Measurements from ENCODE around the gene VPS37D.
"Not testable (repeated sequence)": the region's sequence is repeated elsewhere in the genome, so short reads cannot be mapped to it uniquely, and the experiment has no call there.

Gene VPS37D

GRCh38 chr7:73646785-73647724, 20.6 kb upstream of the VPS37D start:
- no peak for DNase-seq (ENCODE audit: low read depth)

DNA sequence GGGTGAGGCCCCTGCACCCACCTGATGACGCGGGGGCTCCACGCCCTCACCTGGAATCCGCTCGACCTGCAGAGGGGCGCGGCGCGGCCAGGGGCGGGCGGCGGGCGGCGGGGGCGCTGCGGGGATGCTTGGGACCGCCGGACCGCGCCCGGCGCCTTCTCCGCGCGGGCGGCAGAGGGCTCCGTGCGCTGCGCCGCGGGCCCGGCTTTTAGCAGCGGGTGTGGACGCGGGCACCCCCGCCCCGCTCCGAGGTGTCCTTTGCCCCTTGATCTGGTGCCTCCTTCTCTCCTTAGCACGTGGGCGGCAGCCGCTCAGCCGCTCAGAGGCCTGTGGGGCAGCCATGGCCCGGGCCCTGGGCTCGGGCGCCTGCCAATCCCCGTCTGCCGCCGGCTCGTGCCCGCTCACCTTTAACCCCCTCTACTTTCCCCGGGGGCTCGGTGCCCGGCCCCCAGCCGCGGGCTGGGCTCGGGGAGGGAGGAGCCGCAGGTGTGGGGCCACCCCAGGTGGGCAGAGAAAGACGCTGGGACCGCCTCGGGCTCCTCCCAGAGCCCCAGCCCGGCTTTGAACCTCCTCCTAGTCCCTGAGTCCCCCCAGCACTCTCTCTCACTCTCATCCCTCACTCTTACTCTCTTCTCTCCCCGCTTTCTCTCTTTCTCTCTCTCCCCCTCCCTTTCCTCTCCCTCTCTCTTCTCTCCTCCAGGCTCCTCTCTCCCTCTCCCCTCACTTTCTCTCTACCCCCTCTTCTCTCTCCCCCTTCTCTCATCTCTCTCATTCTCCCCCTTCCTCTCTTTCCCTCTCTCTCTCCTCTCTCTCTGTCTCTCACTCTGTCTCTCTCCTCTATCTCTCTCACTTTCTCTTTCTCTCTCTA, 19.7 kb upstream of the VPS37D start:
- DNase-seq (ENCODE audit: low read depth) = no peak

DNA sequence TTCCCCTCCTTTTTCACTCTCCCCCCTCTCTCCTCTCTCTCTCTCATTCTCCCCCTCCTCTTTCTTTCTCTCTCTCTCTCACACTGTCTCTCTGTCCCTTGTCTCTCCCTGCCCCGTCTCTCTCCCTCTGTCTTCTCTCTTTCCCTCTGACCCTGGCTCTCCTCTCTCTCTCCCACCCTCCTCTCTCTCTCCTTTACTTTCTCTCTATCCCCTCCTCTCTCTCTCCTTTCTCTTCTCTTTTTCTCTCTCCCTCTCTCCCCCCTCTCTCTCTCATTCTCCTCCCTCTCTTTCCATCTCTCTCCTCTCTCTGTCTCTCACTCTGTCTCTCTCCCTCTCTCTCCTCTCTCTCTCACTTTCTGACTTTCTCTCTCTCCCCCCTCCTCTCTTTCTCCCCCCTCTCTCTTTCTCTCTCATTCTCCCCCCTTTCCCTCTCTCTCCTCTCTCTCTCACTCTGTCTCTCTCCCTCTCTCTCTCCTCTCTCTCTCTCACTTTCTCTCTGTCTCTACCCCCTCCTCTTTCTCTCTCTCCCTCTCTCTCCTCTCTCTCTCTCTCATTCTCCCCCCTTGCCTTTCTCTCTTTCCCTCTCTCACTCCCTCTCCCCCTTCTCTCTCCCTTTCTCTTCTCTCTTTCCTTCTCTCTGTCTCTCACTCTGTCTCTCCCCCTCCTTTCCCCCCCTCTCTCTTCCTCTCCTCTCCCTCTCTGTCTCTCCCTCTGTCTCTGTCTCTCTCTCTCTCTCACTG, 18.9 kb upstream of the VPS37D start:
- no peak for DNase-seq (ENCODE audit: low read depth)

DNA sequence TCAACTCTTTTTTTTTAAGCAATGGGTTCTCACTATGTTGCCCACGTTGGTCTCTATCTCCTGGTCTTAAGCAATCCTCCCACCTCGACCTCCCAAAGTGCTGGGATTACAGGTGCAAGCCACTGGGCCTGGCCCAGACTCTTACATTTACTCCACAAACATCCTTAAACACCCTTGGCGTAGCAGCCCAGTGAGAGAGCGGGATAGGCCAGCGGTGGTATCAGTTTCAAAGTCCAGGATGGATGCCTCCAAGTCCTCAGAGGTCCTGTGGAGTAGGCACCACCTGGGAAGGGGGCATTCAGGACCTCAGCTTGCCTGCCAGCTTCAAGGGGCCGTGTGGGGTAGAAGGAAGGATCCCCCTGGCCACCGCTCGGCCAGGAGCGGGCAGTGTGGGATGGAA, 18.1 kb upstream of the VPS37D start:
- DNase-seq (ENCODE audit: low read depth) = no peak

DNA sequence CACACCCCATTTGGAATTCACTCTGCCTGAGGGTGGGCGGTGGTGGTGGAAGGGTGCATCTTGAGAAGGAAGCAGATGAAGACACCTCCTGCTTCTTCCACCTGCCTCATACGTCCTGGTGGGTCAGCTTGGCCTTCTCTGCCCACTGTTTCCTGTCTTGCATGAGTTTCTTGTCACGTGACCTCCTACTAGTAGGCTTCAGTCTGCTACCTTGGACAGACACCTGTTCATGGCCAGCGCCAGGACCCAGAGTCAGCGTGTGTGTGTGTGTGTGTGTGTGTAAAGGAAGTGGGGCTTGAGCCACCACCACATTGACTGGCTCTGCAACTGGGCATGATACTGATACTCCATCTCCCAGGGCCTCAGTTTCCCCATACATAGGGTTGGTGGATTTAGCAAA, 17.1 kb upstream of the VPS37D start:
- DNase-seq (ENCODE audit: low read depth) = no peak

DNA sequence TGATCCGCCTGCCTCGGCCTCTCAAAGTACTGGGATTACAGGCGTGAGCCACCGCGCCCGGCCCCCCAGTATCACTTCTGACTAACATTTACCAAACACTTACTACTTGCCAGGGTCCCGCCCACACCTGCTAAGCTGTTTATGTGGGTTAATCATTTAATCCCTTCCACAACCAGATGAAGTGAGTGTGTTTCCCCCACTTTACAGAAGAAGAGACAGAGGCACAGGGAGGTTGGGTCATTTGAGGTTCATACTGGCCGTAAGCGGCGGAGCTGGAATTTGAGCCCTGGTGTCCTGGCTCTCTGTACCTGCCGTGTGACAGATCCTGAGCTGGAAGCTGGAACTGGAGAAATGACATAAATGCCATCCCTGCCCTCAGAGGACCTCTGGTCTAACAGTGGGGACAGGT, 15.1 kb upstream of the VPS37D start:
- DNase-seq (ENCODE audit: low read depth) = no peak

DNA sequence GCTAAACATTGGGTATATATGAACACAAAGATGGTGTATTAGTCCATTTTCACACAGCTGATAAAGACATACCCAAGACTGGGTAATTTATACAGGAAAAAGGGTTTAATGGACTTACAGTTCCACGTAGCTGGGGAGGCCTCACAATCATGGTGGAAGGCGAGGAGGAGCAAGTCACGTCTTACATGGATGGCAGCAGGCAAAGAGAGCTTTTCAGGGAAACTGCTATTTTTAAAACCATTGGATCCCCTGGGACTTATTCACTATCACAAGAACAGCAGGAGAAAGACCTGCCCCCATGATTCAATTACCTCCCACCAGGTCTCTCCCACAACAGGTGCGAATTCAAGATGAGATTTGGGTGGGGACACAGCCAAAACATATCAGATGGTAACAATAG, 12.3 kb upstream of the VPS37D start:
- DNase-seq (ENCODE audit: low read depth) = not testable (repeated sequence)

DNA sequence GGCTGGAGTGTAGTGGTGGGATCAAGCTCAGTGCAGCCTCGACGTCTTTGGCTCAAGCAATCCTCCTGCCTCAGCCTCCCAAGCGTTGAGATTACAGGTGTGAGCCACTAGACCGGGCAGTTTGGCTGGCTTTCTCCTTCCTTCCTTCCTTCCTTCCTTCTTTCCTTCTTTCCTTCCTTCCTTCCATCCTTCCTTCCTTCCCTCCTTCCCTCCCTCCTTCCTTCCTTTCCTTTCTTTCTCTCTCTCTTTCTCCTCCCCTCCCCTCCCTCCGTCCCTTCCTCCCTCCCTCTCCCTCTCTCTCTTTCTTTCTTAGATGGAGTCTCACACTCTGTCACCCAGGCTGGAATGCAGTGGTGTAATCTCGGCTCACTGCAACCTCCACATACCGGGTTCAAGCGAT, 7.6 kb upstream of the VPS37D start:
- no peak for DNase-seq (ENCODE audit: low read depth)

GRCh38 chr7:73660594-73660993, 7.0 kb upstream of the VPS37D start:
- not testable (repeated sequence) for DNase-seq (ENCODE audit: low read depth)

- no peak for DNase-seq (ENCODE audit: low read depth)
Measured at GRCh38 chr7:73663033-73663432, 4.6 kb upstream of the VPS37D start.

DNA sequence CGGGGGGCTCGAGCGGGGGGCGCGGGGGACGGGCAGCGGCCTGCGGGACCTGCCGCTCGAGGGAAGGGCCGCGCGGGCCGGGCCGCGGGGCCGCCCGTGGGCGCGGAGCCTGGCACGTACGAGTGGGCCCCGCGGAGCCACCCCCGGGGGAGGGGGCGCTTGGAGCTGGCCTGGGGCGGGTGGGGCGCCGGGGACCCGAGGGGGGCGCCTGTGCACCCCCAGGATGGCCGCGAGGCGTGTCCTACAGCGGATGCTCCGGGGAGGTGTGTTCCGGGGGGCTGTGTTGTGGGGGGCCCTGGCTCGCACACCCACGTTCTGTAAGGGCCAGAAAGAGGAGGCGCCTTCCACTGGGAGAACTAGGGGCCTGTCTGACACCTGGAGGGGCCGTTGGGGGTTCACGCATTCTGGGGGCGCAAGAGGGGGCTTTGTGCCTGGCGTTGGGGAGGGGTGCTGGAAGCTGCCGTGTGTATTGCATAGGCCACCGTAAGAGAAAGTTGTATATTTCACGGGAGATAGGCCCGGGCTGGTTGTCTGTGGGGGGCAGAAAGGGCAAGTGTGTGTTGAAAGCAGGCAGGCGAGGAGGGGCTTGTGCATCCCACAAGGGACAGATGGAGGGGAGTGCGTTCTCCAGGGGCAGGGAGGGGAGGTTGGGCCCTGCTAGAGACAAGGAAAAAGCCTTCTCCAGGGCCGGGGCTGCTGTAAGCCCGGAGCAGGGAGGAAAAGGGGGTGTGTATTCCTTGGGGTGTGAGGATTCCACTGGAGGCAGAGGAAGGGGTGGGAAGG, 663 bp downstream of the VPS37D start:
- DNase-seq (ENCODE audit: low read depth) = no peak

- DNase-seq (ENCODE audit: low read depth) = no peak
Measured at GRCh38 chr7:73668886-73669230, 1.2 kb downstream of the VPS37D start.

- DNase-seq (ENCODE audit: low read depth) = no peak
Measured at GRCh38 chr7:73669288-73669701, 1.7 kb downstream of the VPS37D start.

DNA sequence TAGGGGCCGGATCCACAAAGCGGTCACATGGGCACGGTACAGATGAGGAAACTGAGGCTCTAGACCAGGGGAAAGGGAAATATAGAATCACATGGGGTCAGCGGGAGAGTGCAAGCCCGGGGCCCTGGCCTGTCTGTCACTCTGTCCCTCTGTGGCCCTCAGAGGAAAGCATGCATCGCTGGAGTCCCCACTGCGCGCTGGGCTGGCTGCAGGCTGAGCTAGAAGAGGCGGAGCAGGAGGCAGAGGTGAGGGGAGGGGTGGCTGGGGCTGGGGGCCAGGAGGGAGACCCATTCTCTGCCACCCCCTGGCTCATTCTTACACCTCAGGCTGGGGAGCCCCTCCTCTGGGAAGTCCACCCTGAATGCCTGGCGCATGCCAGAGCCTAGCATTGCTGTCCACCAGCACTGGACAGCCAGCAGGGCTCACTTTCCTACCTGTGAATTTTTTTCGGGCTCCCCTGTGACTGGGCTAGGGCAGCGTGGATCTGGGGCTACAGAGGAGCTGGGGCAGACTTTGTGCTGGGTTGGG, 2.3 kb downstream of the VPS37D start:
- no peak for DNase-seq (ENCODE audit: low read depth)

GRCh38 chr7:73671322-73671661, 3.7 kb downstream of the VPS37D start:
- no peak for DNase-seq (ENCODE audit: low read depth)

GRCh38 chr7:73671857-73672445, 4.3 kb downstream of the VPS37D start:
- no peak for DNase-seq (ENCODE audit: low read depth)

DNA sequence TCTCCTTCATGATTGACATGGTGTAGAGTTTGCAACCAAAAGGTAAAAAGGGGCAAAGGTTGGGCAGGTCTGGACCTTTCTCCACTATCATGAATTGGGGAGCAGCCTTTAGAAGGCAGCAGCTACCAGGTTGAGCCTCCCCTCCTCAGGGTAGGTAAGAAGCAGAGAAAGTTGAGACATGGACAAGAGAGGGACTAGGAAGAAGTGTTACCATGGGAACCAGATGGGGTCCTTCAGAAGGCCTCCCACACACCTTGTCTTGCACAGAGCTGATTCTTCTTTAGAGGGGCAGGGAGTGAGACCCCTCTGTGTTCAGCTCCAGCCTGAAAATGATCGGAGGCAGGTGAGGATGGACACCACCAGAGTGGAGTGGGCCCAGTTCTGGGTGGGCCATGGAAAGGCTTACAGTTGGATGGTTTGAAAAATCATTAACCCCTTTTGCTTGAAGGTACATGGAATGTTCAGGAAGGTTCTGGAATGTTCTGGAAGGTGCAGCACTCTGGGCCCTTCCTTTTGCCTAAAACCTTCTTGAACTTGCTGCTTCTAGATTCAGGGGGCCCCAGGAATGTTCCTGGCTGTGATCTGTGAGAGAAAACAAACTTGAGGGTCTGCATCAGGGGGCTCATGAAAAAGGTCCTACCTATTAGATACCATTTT, 7.0 kb downstream of the VPS37D start:
- DNase-seq (ENCODE audit: low read depth) = no peak

DNA sequence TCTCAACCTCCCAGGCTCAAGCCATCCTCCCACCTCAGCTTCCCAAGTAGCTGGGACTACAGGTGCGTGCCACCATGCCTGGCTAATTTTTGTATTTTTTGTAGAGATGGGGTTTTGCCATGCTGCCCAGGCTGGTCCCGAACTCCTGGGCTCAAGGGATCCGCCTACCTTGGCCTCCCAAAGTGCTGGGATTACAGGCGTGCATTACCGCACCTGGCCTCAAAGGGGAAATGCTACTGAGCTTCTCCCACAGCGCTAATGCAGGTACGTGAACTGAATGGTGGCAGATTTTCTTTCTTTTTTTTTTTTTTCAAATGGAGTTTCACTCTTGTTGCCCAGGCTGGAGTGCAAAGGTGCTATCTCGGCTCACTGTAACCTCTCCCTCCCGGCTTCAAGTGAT, 8.4 kb downstream of the VPS37D start:
- not testable (repeated sequence) for DNase-seq (ENCODE audit: low read depth)

GRCh38 chr7:73678862-73679261, 11.2 kb downstream of the VPS37D start:
- no peak for DNase-seq (ENCODE audit: low read depth)

DNA sequence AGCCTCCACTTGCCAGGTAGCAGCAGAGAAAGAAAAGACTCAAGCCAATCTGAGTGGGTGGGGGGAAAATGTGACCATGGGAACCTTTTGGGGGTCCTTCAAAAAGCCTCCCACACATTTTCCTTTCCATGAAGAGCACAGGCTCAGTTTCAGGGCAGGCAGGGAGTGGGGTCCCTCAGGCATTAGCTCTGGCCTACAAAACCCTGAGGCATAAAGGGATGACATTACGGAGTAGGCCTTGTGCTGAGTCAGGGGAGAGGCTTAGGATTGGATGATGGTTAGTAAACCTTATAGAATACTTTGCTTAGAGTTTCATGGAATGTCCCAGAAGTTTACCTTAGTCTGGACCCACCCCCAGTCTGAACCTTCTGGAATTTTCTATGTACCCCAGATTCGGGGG, 12.1 kb downstream of the VPS37D start:
- no peak for DNase-seq (ENCODE audit: low read depth)

All from T follicular helper cell (primary cell).